Measurements from ENCODE around the gene EIF3K.

EIF3K gene

DNA sequence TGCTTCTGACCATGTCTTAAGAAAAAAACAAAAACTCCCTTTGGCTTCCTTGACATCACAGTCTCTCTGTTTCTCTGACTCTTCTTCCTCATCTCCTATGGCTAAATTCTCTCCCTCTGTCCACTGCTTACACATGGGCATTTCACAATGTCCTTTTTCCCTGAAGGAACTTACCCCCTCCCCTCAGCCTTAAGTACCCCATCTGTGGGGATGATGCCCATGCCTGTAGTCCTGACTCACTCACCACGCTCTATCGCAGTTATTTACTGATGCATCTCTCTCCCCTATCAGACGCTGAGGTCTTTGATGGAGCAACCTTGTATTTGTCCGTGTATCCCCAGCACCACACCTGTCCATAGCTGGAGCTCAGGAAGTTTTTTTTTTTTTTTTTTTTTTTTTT lies 60.9 kb downstream of the EIF3K start:
- Histone ChIP-seq H2AK5ac (ENCODE audit: low read length) (no peak overlapping the region), H3K27ac (ENCODE audit: low read depth, low read length) (no peak overlapping the region), H4K91ac (ENCODE audit: low read depth, low read length) (no peak overlapping the region), H4K12ac (ENCODE audit: low read depth, low read length) (no peak overlapping the region), H4K8ac (ENCODE audit: low read depth, low read length) (no peak overlapping the region), H2AFZ (ENCODE audit: insufficient read depth, low read length, poor library complexity) (no peak overlapping the region), H3K4me2 (ENCODE audit: low read length) (no peak overlapping the region), H3K4me3 (ENCODE audit: low read depth, low read length) (no peak overlapping the region), H3K18ac (ENCODE audit: low read length) (no peak overlapping the region), H3K9me3 (ENCODE audit: insufficient read depth, low read depth, low read length) (peaks cover 2% of the 10 kb centered on the region), H3K79me1 (ENCODE audit: low read length) (peaks cover 62% of the 10 kb centered on the region), H3K23ac (ENCODE audit: low read length) (no peak overlapping the region), H2BK12ac (ENCODE audit: low read length) (no peak overlapping the region), H2BK5ac (ENCODE audit: low read depth, low read length, poor library complexity) (no peak overlapping the region), H3K4me1 (ENCODE audit: control insufficient read depth in 1 of 2, insufficient read depth in 2 of 2, low read length in 2 of 2) (peaks cover 61 to 74% of the 10 kb centered on the region in 2 experiments), H3K9ac (ENCODE audit: low read length) (no peak overlapping the region), H2BK120ac (ENCODE audit: insufficient read depth, low read length, poor library complexity) (no peak overlapping the region), H3K36me3 (ENCODE audit: control insufficient read depth in 1 of 2, insufficient read depth in 2 of 2, low read length in 2 of 2) (peaks cover 27 to 30% of the 10 kb centered on the region in 2 experiments), H3K4ac (ENCODE audit: low read depth, low read length) (no peak overlapping the region), H3K79me2 (ENCODE audit: control insufficient read depth, insufficient read depth, low read length, poor library complexity) (peaks cover 47% of the 10 kb centered on the region), H3K27me3 (ENCODE audit: insufficient read depth, low read length) (no peaks in the 10 kb centered on the region), H3K14ac (ENCODE audit: low read length) (no peak overlapping the region)
- no CpG with 5 or more reads among the region's 4 CpGs for WGBS (ENCODE audit: extremely low coverage, insufficient coverage, insufficient read length)
- DNase-seq, result peak in 1 of 2 donors; percentile 45

DNA sequence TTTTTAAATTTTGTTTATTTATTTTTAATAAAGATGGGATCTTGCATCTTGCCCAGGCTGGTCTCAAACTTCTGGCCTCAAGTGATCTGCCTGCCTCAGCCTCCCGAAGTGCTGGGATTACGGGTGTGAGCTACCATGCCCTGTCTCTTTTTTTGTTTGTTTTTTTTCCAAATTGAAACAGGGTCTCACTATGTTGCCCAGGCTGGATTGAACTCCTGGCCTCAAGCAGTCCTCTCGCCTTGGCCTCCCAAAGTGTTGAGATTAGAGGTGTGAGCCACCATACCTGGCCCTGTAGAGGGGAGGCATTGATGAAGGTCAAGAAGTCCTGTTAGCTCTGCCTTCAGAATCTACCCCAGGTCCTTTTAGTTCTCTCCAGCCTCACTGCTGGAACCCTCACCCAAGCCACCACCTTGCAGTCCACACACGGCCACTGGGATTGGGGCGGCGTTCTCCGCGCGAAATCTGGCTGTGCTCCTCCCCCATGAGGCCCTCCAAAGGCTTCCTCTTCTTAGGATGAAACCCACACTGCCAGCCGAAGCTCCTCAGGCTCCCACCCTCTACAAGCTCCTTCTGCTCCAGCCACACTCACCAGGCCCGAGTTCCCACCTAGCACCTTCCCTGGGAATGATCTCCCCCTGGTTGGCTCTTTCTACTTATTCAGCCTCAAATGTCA lies 63.3 kb downstream of the EIF3K start:
- H3K9ac ChIP-seq (ENCODE audit: low read length), result no peak overlapping the region
- peak overlapping the region; percentile 88 for H2BK120ac ChIP-seq (ENCODE audit: insufficient read depth, low read length, poor library complexity)
- peak overlapping the region; percentile 86 for H3K18ac ChIP-seq (ENCODE audit: low read length)
- H3K4me3 ChIP-seq (ENCODE audit: low read depth, low read length), result no peak overlapping the region
- H4K91ac ChIP-seq (ENCODE audit: low read depth, low read length), result peak overlapping the region; percentile 86
- peak overlapping the region; percentile 19 for H4K12ac ChIP-seq (ENCODE audit: low read depth, low read length)
- peak overlapping the region; percentile 100 for H3K27ac ChIP-seq (ENCODE audit: low read depth, low read length)
- DNase-seq, result no peak
- H3K4ac ChIP-seq (ENCODE audit: low read depth, low read length), result peak overlapping the region; percentile 90
- H2BK5ac ChIP-seq (ENCODE audit: low read depth, low read length, poor library complexity), result peak overlapping the region; percentile 97
- H3K14ac ChIP-seq (ENCODE audit: low read length), result peak overlapping the region; percentile 93
- H3K23ac ChIP-seq (ENCODE audit: low read length), result peak overlapping the region; percentile 43
- H3K79me2 ChIP-seq (ENCODE audit: control insufficient read depth, insufficient read depth, low read length, poor library complexity), result peaks cover 43% of the 10 kb centered on the region
- H3K27me3 ChIP-seq (ENCODE audit: insufficient read depth, low read length), result no peaks in the 10 kb centered on the region
- peak overlapping the region; percentile 43 for H2AFZ ChIP-seq (ENCODE audit: insufficient read depth, low read length, poor library complexity)
- WGBS (ENCODE audit: extremely low coverage, insufficient coverage, insufficient read length), result no CpG with 5 or more reads among the region's 11 CpGs
- H3K9me3 ChIP-seq (ENCODE audit: insufficient read depth, low read depth, low read length), result peaks cover 2% of the 10 kb centered on the region
- peaks cover 59% of the 10 kb centered on the region for H3K79me1 ChIP-seq (ENCODE audit: low read length)
- H2BK12ac ChIP-seq (ENCODE audit: low read length), result peak overlapping the region; percentile 50
- no peak overlapping the region for H3K4me2 ChIP-seq (ENCODE audit: low read length)
- peak overlapping the region; percentile 86 for H4K8ac ChIP-seq (ENCODE audit: low read depth, low read length)
- peaks cover 59 to 71% of the 10 kb centered on the region in 2 experiments for H3K4me1 ChIP-seq (ENCODE audit: control insufficient read depth in 1 of 2, insufficient read depth in 2 of 2, low read length in 2 of 2)
- H3K36me3 ChIP-seq (ENCODE audit: control insufficient read depth in 1 of 2, insufficient read depth in 2 of 2, low read length in 2 of 2), result peaks cover 17 to 20% of the 10 kb centered on the region in 2 experiments
- H2AK5ac ChIP-seq (ENCODE audit: low read length), result peak overlapping the region; percentile 93

DNA sequence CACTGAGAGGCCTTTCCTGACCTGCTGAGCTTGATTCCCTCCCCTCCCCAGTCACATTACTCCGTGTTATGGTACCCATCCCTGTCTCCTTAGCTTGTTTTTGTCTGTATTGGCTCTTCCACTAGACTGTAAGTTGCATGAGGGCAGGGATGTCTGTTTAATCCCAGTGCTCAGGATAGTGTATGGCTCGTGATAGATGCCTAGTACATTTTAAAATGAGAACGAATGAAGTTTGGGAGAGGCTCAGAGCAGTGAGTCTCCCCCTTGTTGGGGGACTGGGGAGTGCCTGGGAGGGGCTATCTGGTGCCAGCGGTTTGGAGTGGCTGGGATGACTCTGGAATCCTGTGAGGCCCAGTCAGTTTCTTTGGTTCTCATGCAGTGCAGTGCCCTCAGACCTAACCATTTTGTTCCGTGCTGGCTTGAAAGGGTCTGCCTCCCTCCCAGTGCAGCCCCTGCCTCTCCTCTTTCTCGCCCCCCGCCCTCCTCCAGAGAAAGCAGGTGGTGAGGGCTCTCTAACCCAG lies 63.9 kb downstream of the EIF3K start:
- Histone ChIP-seq H3K4ac (ENCODE audit: low read depth, low read length) (peak overlapping the region; percentile 90), H3K79me2 (ENCODE audit: control insufficient read depth, insufficient read depth, low read length, poor library complexity) (peaks cover 43% of the 10 kb centered on the region)
- no CpG with 5 or more reads among the region's 7 CpGs for WGBS (ENCODE audit: extremely low coverage, insufficient coverage, insufficient read length)

DNA sequence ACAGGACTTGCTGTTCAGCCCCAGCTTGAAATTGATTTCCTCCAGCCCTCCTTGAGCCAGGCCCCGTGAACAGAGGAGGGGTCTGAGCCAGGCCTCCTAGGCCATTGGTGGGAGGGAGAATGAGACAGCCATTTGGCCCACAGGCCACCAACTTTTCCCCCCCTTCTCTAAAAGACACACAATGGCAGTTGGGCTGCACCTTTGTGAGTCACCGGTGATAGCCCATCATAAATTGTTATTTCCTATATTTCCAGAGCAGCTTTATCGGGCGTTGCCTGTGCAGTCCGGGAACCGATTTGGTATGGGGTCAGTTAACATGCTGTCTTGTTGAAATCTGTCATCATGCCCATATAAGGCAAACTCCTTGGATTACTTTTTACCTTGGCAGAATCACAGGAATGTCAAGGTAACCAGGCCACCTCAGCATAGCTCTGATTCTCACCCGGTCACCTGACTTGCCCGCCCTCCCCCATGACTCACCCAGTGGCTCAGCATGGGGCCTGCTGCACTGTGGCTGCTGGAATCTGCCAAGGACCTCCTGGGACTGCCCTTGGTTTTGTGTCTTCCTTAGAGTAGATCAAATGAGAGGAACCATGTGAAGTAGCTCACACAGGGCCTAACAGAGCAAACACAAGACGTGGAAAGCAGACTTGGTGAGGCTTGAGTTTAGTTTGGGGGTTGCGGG lies 64.5 kb downstream of the EIF3K start:
- peak overlapping the region; percentile 94 for H3K14ac ChIP-seq (ENCODE audit: low read length)
- H2BK5ac ChIP-seq (ENCODE audit: low read depth, low read length, poor library complexity), result peak overlapping the region; percentile 98
- no peaks in the 10 kb centered on the region for H3K27me3 ChIP-seq (ENCODE audit: insufficient read depth, low read length)
- H3K4me3 ChIP-seq (ENCODE audit: low read depth, low read length), result no peak overlapping the region
- H2BK12ac ChIP-seq (ENCODE audit: low read length), result peak overlapping the region; percentile 89
- peak overlapping the region; percentile 90 for H4K8ac ChIP-seq (ENCODE audit: low read depth, low read length)
- peak overlapping the region; percentile 100 for H3K27ac ChIP-seq (ENCODE audit: low read depth, low read length)
- peaks cover 60% of the 10 kb centered on the region for H3K79me1 ChIP-seq (ENCODE audit: low read length)
- H4K12ac ChIP-seq (ENCODE audit: low read depth, low read length), result peak overlapping the region; percentile 84
- H2BK120ac ChIP-seq (ENCODE audit: insufficient read depth, low read length, poor library complexity), result peak overlapping the region; percentile 88
- H3K4me1 ChIP-seq (ENCODE audit: control insufficient read depth in 1 of 2, insufficient read depth in 2 of 2, low read length in 2 of 2), result peaks cover 59 to 69% of the 10 kb centered on the region in 2 experiments
- no CpG with 5 or more reads among the region's 10 CpGs for WGBS (ENCODE audit: extremely low coverage, insufficient coverage, insufficient read length)
- peak overlapping the region; percentile 90 for H3K4ac ChIP-seq (ENCODE audit: low read depth, low read length)
- H3K36me3 ChIP-seq (ENCODE audit: control insufficient read depth in 1 of 2, insufficient read depth in 2 of 2, low read length in 2 of 2), result peaks cover 14 to 16% of the 10 kb centered on the region in 2 experiments
- peak overlapping the region; percentile 95 for H2AK5ac ChIP-seq (ENCODE audit: low read length)
- peaks cover 43% of the 10 kb centered on the region for H3K79me2 ChIP-seq (ENCODE audit: control insufficient read depth, insufficient read depth, low read length, poor library complexity)
- peak; percentile 96 to 97 for DNase-seq
- peak overlapping the region; percentile 79 for H3K9ac ChIP-seq (ENCODE audit: low read length)
- peaks cover 2% of the 10 kb centered on the region for H3K9me3 ChIP-seq (ENCODE audit: insufficient read depth, low read depth, low read length)
- peak overlapping the region; percentile 71 for H2AFZ ChIP-seq (ENCODE audit: insufficient read depth, low read length, poor library complexity)
- H3K18ac ChIP-seq (ENCODE audit: low read length), result peak overlapping the region; percentile 86
- peak overlapping the region; percentile 37 for H3K4me2 ChIP-seq (ENCODE audit: low read length)
- H3K23ac ChIP-seq (ENCODE audit: low read length), result no peak overlapping the region
- peak overlapping the region; percentile 86 for H4K91ac ChIP-seq (ENCODE audit: low read depth, low read length)

More for the DNA sequence above, 63.9 kb downstream of the EIF3K start:
- Histone ChIP-seq H3K27me3 (ENCODE audit: insufficient read depth, low read length) (no peaks in the 10 kb centered on the region), H3K14ac (ENCODE audit: low read length) (peak overlapping the region; percentile 93), H3K9ac (ENCODE audit: low read length) (no peak overlapping the region), H2BK120ac (ENCODE audit: insufficient read depth, low read length, poor library complexity) (peak overlapping the region; percentile 88), H2AFZ (ENCODE audit: insufficient read depth, low read length, poor library complexity) (peak overlapping the region; percentile 61), H3K18ac (ENCODE audit: low read length) (peak overlapping the region; percentile 86), H2BK5ac (ENCODE audit: low read depth, low read length, poor library complexity) (peak overlapping the region; percentile 97), H3K36me3 (ENCODE audit: control insufficient read depth in 1 of 2, insufficient read depth in 2 of 2, low read length in 2 of 2) (peaks cover 14 to 18% of the 10 kb centered on the region in 2 experiments), H2AK5ac (ENCODE audit: low read length) (peak overlapping the region; percentile 93), H3K79me1 (ENCODE audit: low read length) (peaks cover 60% of the 10 kb centered on the region), H3K27ac (ENCODE audit: low read depth, low read length) (peak overlapping the region; percentile 100), H3K4me2 (ENCODE audit: low read length) (peak overlapping the region; percentile 37), H4K8ac (ENCODE audit: low read depth, low read length) (peak overlapping the region; percentile 86), H4K91ac (ENCODE audit: low read depth, low read length) (peak overlapping the region; percentile 86), H3K9me3 (ENCODE audit: insufficient read depth, low read depth, low read length) (peaks cover 2% of the 10 kb centered on the region), H3K4me3 (ENCODE audit: low read depth, low read length) (no peak overlapping the region), H3K23ac (ENCODE audit: low read length) (peak overlapping the region; percentile 43), H4K12ac (ENCODE audit: low read depth, low read length) (peak overlapping the region; percentile 45), H2BK12ac (ENCODE audit: low read length) (peak overlapping the region; percentile 50), H3K4me1 (ENCODE audit: control insufficient read depth in 1 of 2, insufficient read depth in 2 of 2, low read length in 2 of 2) (peaks cover 59 to 69% of the 10 kb centered on the region in 2 experiments)
- DNase-seq, result no peak

Data from trophoblast cell (in vitro differentiated cells and primary cell).